A549 treated with CORT108297 at 1 μM for 4 hours (cell line): ENCODE results near the gene ARHGAP30. TPM values are rescaled to one million over a fixed set of nuclear protein-coding genes. Genes with fewer than 3 reads are reported as not detected.

Source experiments
- total RNA-seq: library from RNA; stranded (reverse); fragments of 200-300 nt; extraction: Qiagen RNA extraction; gene quantifications from 5 replicates; pipeline ENCODE4 v1.2.3, GENCODE V29; 2022

The ARHGAP30 gene
- 0.05 to 0.14 TPM (median 0.07 TPM) in 5 replicates for total RNA-seq

GRCh38 chr1:161069731-161070270 lies at the start of gene ARHGAP30:
Gene ARHGAP30 (minus strand): TSS chr1:161069891. CDS start chr1:161069624, 267 bp downstream.

GRCh38 chr1:161117759-161118581 lies 48.3 kb upstream of the ARHGAP30 start, which contains the start of the genes NIT1 and PFDN2:
Gene NIT1 (plus strand): TSS chr1:161118105. CDS start chr1:161118177, 72 bp downstream.
Gene PFDN2 (minus strand): TSS chr1:161118037. CDS start chr1:161118026, 11 bp downstream.

GRCh38 chr1:161098210-161099068 lies 28.7 kb upstream of the ARHGAP30 start, which contains the start of gene KLHDC9:
Gene KLHDC9 (plus strand): TSS chr1:161098361. CDS start chr1:161098536, 175 bp downstream.

GRCh38 chr1:161089251-161089924 lies 19.7 kb upstream of the ARHGAP30 start, which contains the start of gene NECTIN4:
Gene NECTIN4 (minus strand): TSS chr1:161089558. CDS start chr1:161089296, 262 bp downstream.

GRCh38 chr1:161045736-161046604 lies 23.7 kb downstream of the ARHGAP30 start, which contains the start of gene USF1:
Gene USF1 (minus strand): TSS chr1:161045977. CDS start chr1:161043275, 2,702 bp downstream.

GRCh38 chr1:161038523-161039153 lies 31.1 kb downstream of the ARHGAP30 start, which contains the start of gene TSTD1:
Gene TSTD1 (minus strand): TSS chr1:161038964. CDS start chr1:161038889, 75 bp downstream.

GRCh38 chr1:161020509-161021164 lies 49.1 kb downstream of the ARHGAP30 start, which contains the start of gene F11R:
Gene F11R (minus strand): TSS chr1:161021152. CDS start chr1:161021073, 79 bp downstream.

Other genes starting within 250 kb of the ARHGAP30 start
- gene CD244, start 207.0 kb downstream of the ARHGAP30 start, total RNA-seq, result not detected in 5 replicates
- not detected in 5 replicates for gene ITLN1, start 184.7 kb downstream of the ARHGAP30 start, total RNA-seq
- 0.13 to 0.34 TPM (median 0.24 TPM) in 4 of 5 replicates, not detected in the other for gene ITLN2, start 115.1 kb downstream of the ARHGAP30 start, total RNA-seq
- 30.7 to 59.9 TPM (median 54.1 TPM) in 5 replicates for gene F11R, start 48.7 kb downstream of the ARHGAP30 start, total RNA-seq
- 0.20 to 0.42 TPM (median 0.29 TPM) in 4 of 5 replicates, not detected in the other for gene TSTD1, start 30.9 kb downstream of the ARHGAP30 start, total RNA-seq
- 44.2 to 52.9 TPM (median 51.4 TPM) in 5 replicates for gene USF1, start 23.9 kb downstream of the ARHGAP30 start, total RNA-seq
- 1.6 to 1.9 TPM (median 1.8 TPM) in 5 replicates for gene NECTIN4, start 19.7 kb upstream of the ARHGAP30 start, total RNA-seq
- gene KLHDC9, start 28.5 kb upstream of the ARHGAP30 start, total RNA-seq, result 1.1 to 2.7 TPM (median 1.8 TPM) in 5 replicates
- gene PFDN2, start 48.1 kb upstream of the ARHGAP30 start, total RNA-seq, result 112 to 136 TPM (median 117 TPM) in 5 replicates
- 29.5 to 35.9 TPM (median 35.1 TPM) in 5 replicates for gene NIT1, start 48.2 kb upstream of the ARHGAP30 start, total RNA-seq
- 27.6 to 33.6 TPM (median 31.9 TPM) in 5 replicates for gene DEDD, start 62.8 kb upstream of the ARHGAP30 start, total RNA-seq
- 84.9 to 147 TPM (median 87.3 TPM) in 5 replicates for gene UFC1, start 84.1 kb upstream of the ARHGAP30 start, total RNA-seq
- 19.0 to 27.5 TPM (median 25.0 TPM) in 5 replicates for gene USP21, start 89.6 kb upstream of the ARHGAP30 start, total RNA-seq
- 11.1 to 18.1 TPM (median 16.2 TPM) in 5 replicates for gene PPOX, start 96.5 kb upstream of the ARHGAP30 start, total RNA-seq
- 24.9 to 30.4 TPM (median 29.2 TPM) in 5 replicates for gene B4GALT3, start 107.6 kb upstream of the ARHGAP30 start, total RNA-seq
- gene ADAMTS4, start 129.2 kb upstream of the ARHGAP30 start, total RNA-seq, result 0.01 TPM in 2 of 5 replicates, not detected in the others
- gene NDUFS2, start 132.5 kb upstream of the ARHGAP30 start, total RNA-seq, result 78.3 to 97.7 TPM (median 84.9 TPM) in 5 replicates
- gene FCER1G, start 145.4 kb upstream of the ARHGAP30 start, total RNA-seq, result 0.16 to 0.36 TPM in 2 of 5 replicates, not detected in the others
- gene APOA2, start 153.7 kb upstream of the ARHGAP30 start, total RNA-seq, result not detected in 5 replicates
- gene TOMM40L, start 156.2 kb upstream of the ARHGAP30 start, total RNA-seq, result 9.2 to 11.4 TPM (median 11.3 TPM) in 5 replicates
- 0.06 to 0.15 TPM (median 0.08 TPM) in 3 of 5 replicates, not detected in the others for gene NR1I3, start 168.3 kb upstream of the ARHGAP30 start, total RNA-seq
- gene PCP4L1, start 188.9 kb upstream of the ARHGAP30 start, total RNA-seq, result 0.06 to 0.13 TPM (median 0.07 TPM) in 4 of 5 replicates, not detected in the other
- gene MPZ, start 240.1 kb upstream of the ARHGAP30 start, total RNA-seq, result 0.18 to 0.40 TPM (median 0.30 TPM) in 5 replicates
- gene SDHC, start 244.5 kb upstream of the ARHGAP30 start, total RNA-seq, result 236 to 259 TPM (median 248 TPM) in 5 replicates